SK-N-SH treated with all-trans-retinoic acid at 6 μM for 48 hours (cell line): ENCODE results near the gene OSBP.

Experiments
- ARNTL ChIP-seq: fragments of 450-650 bp; formaldehyde crosslinking; IDR thresholded peaks from 2 replicates; pipeline ENCODE4 v1.5.0; 2020; ENCODE audit warnings: low read depth, mild to moderate bottlenecking, moderate library complexity, borderline replicate concordance
- CSDC2 ChIP-seq: fragments of 250-450 bp; sonication (Bioruptor Pico); IDR thresholded peaks from 2 replicates; pipeline ENCODE4 v1.5.0; 2020; ENCODE audit warnings: mild to moderate bottlenecking, moderate library complexity
- ISL1 ChIP-seq: fragments of 250-450 bp; sonication (Bioruptor Pico); IDR thresholded peaks from 2 replicates; pipeline ENCODE4 v2.1.2; 2022; ENCODE audit warnings: mild to moderate bottlenecking, moderate library complexity
- OSR1 ChIP-seq: fragments of 250-450 bp; sonication (Bioruptor Pico); IDR thresholded peaks from 2 replicates; pipeline ENCODE4 v1.8.0; 2022; ENCODE audit warnings: moderate library complexity, mild to moderate bottlenecking, inconsistent platforms
- PPARA ChIP-seq: fragments of 250-450 bp; sonication (Bioruptor Pico); IDR thresholded peaks from 2 replicates; pipeline ENCODE4 v1.5.0; 2020; ENCODE audit warnings: mild to moderate bottlenecking, borderline replicate concordance
- RARB ChIP-seq: fragments of 250-450 bp; sonication (Bioruptor Pico); IDR thresholded peaks from 2 replicates; pipeline ENCODE4 v1.8.0; 2021; ENCODE audit warnings: mild to moderate bottlenecking, moderate library complexity
- TCF4 ChIP-seq: fragments of 250-450 bp; sonication (Bioruptor Pico); IDR thresholded peaks from 2 replicates; pipeline ENCODE4 v1.8.0; 2021; ENCODE audit warnings: mild to moderate bottlenecking, moderate library complexity, borderline replicate concordance
- ZC3H10 ChIP-seq: fragments of 250-450 bp; sonication (Bioruptor Pico); IDR thresholded peaks from 2 replicates; pipeline ENCODE4 v1.5.1; 2021; ENCODE audit warnings: mild to moderate bottlenecking, moderate library complexity
- ZFP3 ChIP-seq: fragments of 250-450 bp; sonication (Bioruptor Pico); IDR thresholded peaks from 2 replicates; pipeline ENCODE4 v1.5.0; 2020; ENCODE audit warnings: mild to moderate bottlenecking, moderate library complexity
- ZNF70 ChIP-seq: fragments of 450-650 bp; formaldehyde crosslinking; IDR thresholded peaks from 2 replicates; pipeline ENCODE4 v1.5.0; 2020; ENCODE audit warnings: mild to moderate bottlenecking, moderate library complexity
- TF ChIP-seq, protein P1 (sequence below): fragments of 250-450 bp; sonication (Bioruptor Pico); IDR thresholded peaks from 2 replicates; pipeline ENCODE4 v1.5.1; 2021; ENCODE audit warnings: mild to moderate bottlenecking, moderate library complexity
- TF ChIP-seq, protein P2 (sequence below): fragments of 250-450 bp; sonication (Bioruptor Pico); IDR thresholded peaks from 2 replicates; pipeline ENCODE4 v1.8.0; 2020; ENCODE audit warnings: mild to moderate bottlenecking, moderate library complexity, borderline replicate concordance
- TF ChIP-seq, protein P3 (sequence below): fragments of 250-450 bp; sonication (Bioruptor Pico); IDR thresholded peaks from 2 replicates; pipeline ENCODE4 v1.5.1; 2020; ENCODE audit warnings: low read depth, mild to moderate bottlenecking, moderate library complexity

DNA sequence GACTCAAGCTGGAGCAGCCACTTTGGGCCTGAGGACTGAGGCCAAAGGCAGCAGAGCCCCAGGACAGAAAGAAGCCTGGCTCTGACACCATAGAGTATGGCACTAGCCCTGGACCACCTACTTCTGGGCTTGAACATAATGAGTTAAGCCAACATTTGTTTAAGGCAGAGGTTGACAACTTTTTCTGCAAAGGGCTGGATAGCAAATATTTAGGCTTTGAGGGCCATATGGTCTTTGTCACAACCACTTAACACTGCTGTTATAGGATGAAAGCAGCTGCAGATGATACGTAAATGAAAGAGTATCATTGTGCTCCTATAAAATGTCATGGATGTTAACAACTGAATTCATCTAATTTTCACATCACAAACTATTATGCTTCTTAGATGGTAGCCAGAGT, 16.6 kb downstream of the OSBP start:
- TF ChIP-seq, protein P1, sequence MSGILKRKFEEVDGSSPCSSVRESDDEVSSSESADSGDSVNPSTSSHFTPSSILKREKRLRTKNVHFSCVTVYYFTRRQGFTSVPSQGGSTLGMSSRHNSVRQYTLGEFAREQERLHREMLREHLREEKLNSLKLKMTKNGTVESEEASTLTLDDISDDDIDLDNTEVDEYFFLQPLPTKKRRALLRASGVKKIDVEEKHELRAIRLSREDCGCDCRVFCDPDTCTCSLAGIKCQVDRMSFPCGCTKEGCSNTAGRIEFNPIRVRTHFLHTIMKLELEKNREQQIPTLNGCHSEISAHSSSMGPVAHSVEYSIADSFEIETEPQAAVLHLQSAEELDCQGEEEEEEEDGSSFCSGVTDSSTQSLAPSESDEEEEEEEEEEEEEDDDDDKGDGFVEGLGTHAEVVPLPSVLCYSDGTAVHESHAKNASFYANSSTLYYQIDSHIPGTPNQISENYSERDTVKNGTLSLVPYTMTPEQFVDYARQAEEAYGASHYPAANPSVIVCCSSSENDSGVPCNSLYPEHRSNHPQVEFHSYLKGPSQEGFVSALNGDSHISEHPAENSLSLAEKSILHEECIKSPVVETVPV (CRISPR knock-in tag): no peak
- TF ChIP-seq ISL1 (CRISPR knock-in tag): no peak
- no peak for TF ChIP-seq OSR1 (CRISPR knock-in tag)
- no peak for TF ChIP-seq ZFP3 (CRISPR knock-in tag)
- no peak for TF ChIP-seq ZNF70 (CRISPR knock-in tag)
- no peak for TF ChIP-seq ZC3H10 (CRISPR knock-in tag)
- no peak for TF ChIP-seq PPARA (CRISPR knock-in tag)
- TF ChIP-seq TCF4: no peak
- TF ChIP-seq, protein P2, sequence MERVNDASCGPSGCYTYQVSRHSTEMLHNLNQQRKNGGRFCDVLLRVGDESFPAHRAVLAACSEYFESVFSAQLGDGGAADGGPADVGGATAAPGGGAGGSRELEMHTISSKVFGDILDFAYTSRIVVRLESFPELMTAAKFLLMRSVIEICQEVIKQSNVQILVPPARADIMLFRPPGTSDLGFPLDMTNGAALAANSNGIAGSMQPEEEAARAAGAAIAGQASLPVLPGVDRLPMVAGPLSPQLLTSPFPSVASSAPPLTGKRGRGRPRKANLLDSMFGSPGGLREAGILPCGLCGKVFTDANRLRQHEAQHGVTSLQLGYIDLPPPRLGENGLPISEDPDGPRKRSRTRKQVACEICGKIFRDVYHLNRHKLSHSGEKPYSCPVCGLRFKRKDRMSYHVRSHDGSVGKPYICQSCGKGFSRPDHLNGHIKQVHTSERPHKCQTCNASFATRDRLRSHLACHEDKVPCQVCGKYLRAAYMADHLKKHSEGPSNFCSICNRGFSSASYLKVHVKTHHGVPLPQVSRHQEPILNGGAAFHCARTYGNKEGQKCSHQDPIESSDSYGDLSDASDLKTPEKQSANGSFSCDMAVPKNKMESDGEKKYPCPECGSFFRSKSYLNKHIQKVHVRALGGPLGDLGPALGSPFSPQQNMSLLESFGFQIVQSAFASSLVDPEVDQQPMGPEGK (CRISPR knock-in tag): no peak
- TF ChIP-seq CSDC2: no peak
- no peak for TF ChIP-seq RARB (CRISPR knock-in tag)
- TF ChIP-seq ARNTL (CRISPR knock-in tag): no peak
- TF ChIP-seq, protein P3, sequence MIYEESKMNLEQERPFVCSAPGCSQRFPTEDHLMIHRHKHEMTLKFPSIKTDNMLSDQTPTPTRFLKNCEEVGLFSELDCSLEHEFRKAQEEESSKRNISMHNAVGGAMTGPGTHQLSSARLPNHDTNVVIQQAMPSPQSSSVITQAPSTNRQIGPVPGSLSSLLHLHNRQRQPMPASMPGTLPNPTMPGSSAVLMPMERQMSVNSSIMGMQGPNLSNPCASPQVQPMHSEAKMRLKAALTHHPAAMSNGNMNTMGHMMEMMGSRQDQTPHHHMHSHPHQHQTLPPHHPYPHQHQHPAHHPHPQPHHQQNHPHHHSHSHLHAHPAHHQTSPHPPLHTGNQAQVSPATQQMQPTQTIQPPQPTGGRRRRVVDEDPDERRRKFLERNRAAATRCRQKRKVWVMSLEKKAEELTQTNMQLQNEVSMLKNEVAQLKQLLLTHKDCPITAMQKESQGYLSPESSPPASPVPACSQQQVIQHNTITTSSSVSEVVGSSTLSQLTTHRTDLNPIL: no peak
